HG02623 (cell line): ENCODE measurements around the gene EHF.

Experiments
- ATAC-seq: cut with Tn5 transposase; IDR thresholded peaks from one replicate; pipeline ENCODE4 v1.9.1; 2021; ENCODE audit warnings: moderate library complexity; ENCODE audit not compliant: unreplicated experiment

EHF gene

GRCh38 chr11:34601609-34602008 lies 19.3 kb upstream of the EHF start:
- no peak for ATAC-seq

- ATAC-seq = no peak
Observed at GRCh38 chr11:34602245-34602644, 18.6 kb upstream of the EHF start.

- no peak for ATAC-seq
Observed at GRCh38 chr11:34603129-34604001, 17.5 kb upstream of the EHF start.

- no peak for ATAC-seq
Observed at GRCh38 chr11:34604145-34604544, 16.7 kb upstream of the EHF start.

- ATAC-seq = no peak
Observed at GRCh38 chr11:34604911-34605310, 16.0 kb upstream of the EHF start.

GRCh38 chr11:34605481-34606325 lies 15.2 kb upstream of the EHF start:
- no peak for ATAC-seq

GRCh38 chr11:34606326-34607120 lies 14.4 kb upstream of the EHF start:
- ATAC-seq = no peak

GRCh38 chr11:34609187-34609751 lies 11.6 kb upstream of the EHF start:
- no peak for ATAC-seq

GRCh38 chr11:34609850-34610249 lies 11.0 kb upstream of the EHF start:
- ATAC-seq = no peak

- no peak for ATAC-seq
Observed at GRCh38 chr11:34610324-34611041, 10.4 kb upstream of the EHF start.

- no peak for ATAC-seq
Observed at GRCh38 chr11:34613015-34613414, 7.9 kb upstream of the EHF start.

- ATAC-seq = peak; percentile 92
Observed at GRCh38 chr11:34613552-34614056, 7.3 kb upstream of the EHF start.

GRCh38 chr11:34614344-34615104 lies 6.4 kb upstream of the EHF start:
- peak; percentile 59 for ATAC-seq

GRCh38 chr11:34616086-34616485 lies 4.8 kb upstream of the EHF start:
- ATAC-seq = no peak

GRCh38 chr11:34616830-34617504 lies 3.9 kb upstream of the EHF start:
- ATAC-seq = no peak

GRCh38 chr11:34618406-34618805 lies 2.5 kb upstream of the EHF start:
- ATAC-seq = no peak

- no peak for ATAC-seq
Observed at GRCh38 chr11:34619062-34619516, 1.8 kb upstream of the EHF start.

- no peak for ATAC-seq
Observed at GRCh38 chr11:34620202-34620601, 691 bp upstream of the EHF start.

- ATAC-seq = no peak
Observed at GRCh38 chr11:34621876-34622275, 983 bp downstream of the EHF start.
